ENCODE data around the gene PHF19.

The PHF19 gene

GRCh38 chr9:120892748-120893610, 16.0 kb upstream of the PHF19 start:
- DNase-seq (ENCODE audit: low read depth in 2 of 2): no peak

DNA sequence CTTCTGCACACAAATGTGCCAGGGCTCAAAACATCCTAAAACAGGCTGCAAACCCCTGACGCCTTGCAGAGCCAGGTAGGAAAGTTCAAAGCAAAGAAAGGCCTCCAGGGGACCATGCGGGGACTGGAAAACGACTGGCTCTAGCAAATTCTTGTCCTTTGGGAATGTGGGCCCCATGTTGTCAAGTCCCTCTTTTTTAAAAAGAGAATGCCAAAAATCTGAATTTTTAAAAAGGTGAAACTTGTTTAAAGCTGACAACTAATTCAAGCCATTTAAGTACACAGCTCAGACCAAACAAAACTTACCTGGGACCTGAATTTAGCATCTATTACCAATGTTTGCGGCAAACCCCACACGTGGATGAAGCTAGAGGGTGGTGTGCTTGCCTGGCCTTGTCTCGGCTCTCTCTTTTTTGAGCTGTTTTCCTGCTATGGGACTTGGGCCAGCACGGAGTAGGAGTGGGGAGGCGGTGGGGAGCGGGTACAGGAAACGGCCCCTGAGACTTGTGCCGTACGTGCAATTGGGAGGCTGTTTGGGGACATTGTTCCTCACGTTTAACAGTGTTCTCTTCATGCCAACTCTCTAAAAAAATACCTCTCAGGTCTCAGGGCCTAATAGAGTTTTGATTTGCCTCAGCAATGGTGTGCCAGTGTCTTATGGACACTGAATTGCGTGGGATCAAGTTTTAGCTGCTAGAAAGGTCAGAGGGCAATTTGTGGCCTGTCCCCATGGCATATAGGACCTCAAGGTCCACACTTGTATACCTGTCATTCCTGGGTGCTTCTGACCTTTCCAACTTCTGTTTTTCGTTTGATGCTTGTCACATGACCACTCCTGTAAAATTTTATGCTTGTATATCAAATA, 15.1 kb upstream of the PHF19 start:
- no peak for DNase-seq (ENCODE audit: low read depth in 2 of 2)

DNA sequence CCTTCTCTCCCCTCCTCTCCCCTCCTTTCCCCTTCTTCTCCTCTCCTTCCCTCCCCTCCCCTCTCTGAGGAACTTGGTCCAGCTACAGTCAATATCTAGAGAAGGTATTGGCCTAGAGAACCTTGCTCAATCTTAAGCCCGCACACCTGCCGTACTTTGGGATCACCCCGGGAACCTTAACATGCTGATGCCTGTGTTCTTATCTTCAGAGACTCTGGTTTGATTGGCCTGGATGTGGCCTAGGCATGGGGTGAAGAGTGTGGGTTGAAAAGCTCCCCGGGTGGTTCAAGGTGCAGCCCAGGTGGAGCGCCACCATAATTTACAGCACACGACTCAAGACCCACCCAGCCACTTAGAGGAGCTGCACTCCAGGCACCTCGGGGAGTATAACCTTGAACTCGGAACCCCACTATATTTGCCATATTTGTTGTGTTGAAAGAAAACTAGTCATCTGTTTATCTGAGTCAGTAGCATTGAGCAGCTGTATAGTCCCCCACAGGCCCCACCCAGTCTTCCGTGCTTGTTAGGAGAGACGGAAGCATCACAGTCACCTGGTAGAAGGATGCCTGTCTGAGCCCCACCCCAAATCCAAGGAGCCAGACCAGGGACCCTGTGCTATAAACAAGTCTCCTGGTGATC, 14.4 kb upstream of the PHF19 start:
- DNase-seq (ENCODE audit: low read depth in 2 of 2): no peak

GRCh38 chr9:120890320-120891244, 13.6 kb upstream of the PHF19 start:
- DNase-seq (ENCODE audit: low read depth in 2 of 2): no peak

DNA sequence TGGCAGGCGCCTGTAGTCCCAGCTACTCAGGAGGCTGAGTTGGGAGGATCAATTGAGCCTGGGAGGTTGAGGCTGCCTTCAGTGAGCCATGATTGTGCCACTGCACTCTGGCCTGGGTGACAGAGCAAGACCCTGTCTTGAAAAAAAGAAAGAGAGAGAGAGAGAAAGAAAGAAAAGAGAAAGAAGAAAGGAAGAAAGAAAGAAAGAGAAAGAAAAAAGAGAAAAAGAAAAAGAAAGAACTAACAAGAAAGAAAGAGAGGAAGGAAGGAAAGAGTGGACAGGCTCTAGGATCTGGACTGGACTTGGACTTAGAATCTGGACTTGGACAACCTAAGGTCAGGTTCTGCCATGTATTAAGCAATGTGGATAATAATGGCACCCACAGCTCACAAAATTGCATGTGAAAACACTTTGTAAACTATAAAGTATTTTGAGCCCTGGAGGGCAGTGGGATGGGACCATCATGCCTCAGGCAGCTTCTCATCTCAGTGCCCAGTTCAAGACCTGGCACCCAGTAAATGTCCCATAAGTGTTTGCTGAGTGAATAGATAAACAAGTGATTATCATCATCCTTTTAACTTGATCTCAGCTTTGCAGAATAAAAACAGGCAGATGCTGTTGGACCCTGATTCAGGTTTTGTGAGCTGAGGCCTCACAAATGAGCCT, 12.8 kb upstream of the PHF19 start:
- DNase-seq (ENCODE audit: low read depth in 2 of 2): no peak

- no peak for DNase-seq (ENCODE audit: low read depth in 2 of 2)
Observed at GRCh38 chr9:120888626-120889025, 11.6 kb upstream of the PHF19 start.

DNA sequence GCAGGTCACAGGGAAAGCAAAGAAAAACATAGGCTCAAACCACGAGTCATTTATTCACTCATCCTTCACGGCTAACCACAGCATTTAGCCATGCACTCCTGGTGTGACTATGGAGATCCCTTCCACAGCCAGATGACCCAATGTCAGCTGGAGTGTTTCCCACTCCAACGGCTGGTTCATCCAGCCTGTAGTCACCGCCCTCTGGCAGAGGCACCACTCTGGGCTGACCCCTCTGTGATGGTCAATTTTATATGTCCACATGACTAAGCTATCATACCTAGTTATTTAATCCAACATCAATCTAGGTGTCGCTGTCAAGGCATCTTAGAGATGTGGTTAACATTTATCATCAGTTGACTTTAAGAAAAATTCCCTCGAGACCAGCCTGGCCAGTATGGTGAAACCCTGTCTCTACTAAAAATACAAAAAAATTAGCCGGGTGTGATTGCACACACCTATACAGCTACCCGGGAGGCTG, 9.5 kb upstream of the PHF19 start:
- no peak for DNase-seq (ENCODE audit: low read depth in 2 of 2)

GRCh38 chr9:120885958-120886357, 9.0 kb upstream of the PHF19 start:
- no peak for DNase-seq (ENCODE audit: low read depth in 2 of 2)

DNA sequence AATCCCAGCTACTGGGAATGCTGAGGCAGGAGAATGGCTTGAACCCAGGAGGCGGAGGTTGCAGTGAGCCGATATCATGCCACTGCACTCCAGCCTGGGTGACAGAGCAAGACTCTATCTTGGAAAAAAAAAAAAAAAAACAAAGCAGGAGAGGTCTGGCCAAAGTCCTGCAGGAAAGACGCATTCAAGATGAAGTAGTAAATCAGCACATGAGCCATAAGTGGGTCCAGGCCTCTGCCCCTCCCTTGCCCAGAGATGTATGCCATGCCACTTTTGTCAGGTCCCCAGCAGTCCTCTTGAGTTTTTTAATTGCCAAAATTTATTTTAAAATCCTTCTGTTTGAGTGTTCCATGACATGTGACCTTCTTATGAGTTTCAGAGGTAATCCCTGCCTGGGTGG, 8.5 kb upstream of the PHF19 start:
- no peak for DNase-seq (ENCODE audit: low read depth in 2 of 2)

DNA sequence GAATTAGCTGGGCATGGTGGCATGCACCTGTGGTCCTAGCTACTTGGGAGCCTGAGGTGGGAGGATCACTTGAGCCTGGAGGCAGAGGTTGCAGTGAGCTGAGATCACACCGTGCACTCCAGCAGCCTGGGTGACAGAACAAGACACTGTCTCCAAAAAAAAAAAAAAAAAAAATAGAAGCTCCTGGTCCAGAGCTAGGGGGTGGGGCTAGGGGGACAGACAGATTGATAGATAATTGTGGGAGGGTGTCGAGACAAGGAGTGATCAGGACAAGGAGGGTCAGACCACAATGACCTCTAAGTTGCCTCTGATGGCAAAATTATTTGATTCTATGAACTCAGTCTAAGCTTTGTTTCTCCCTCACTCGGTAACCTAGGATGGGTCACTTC, 6.6 kb upstream of the PHF19 start:
- no peak for DNase-seq (ENCODE audit: low read depth in 2 of 2)

- DNase-seq (ENCODE audit: low read depth in 2 of 2): no peak
Observed at GRCh38 chr9:120882935-120883607, 6.1 kb upstream of the PHF19 start.

DNA sequence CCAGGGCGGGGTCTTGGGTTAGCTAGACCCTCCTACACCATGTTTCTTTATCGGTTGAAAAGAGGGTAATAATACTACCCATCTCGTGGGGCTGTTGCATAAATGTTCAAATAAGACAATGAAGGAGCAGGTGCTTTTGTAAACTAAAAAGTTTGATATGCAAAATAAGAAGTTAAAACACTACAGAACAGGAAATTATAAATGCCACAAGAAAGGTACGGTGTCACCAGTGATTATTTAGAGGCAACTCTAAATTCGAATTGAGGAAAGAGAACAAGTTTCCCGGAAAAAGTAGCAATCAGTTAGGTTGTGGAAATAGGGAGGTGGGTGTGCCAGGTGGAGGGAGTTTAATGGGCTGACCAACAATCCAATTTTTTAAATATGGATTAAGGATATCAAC, 2.5 kb upstream of the PHF19 start:
- DNase-seq (ENCODE audit: low read depth in 2 of 2): no peak

DNA sequence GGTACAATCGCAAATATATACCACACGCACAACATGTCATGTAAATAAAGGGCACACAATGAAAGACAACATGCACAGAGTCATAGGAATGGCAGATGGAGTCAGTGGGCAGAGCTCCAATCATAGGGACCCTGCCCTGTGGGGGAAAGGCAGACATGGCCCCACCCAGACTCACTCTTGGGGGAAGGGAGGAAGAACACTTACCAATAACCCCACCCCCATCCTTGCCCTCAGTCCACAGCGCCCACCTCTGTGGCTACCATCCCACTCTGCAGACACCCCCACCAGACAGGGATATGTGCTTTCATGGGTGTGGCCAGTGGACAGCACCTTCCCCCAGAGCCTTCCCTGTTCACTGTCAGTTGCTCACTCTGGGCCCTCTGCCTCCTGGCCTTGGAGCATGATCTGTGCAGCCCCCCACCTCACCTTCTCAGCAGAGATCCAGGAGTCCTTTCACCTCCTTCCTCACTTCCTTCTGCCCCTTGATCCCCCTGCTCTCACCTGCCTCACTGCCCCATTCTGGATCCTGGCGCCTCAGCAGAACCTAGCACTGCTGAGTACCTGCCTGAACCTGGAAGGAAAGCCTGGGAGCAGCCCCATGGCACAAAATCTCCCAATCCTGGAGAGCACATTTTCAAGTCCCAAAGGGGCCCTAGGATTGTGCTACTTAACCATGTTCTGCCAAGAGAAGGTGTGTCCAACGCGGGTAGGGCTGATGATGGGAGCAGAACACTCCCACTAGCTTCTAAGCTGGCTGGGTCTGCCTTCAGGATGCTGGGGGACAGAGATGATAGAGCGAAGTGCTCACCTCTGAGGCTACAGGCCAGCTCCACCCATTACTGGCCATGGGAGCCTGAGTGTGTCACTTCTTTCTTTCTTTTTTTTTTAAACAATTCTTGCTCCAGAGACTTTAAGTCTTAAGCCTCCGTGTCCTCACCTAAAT, 1.5 kb upstream of the PHF19 start:
- DNase-seq (ENCODE audit: low read depth in 2 of 2): no peak

DNA sequence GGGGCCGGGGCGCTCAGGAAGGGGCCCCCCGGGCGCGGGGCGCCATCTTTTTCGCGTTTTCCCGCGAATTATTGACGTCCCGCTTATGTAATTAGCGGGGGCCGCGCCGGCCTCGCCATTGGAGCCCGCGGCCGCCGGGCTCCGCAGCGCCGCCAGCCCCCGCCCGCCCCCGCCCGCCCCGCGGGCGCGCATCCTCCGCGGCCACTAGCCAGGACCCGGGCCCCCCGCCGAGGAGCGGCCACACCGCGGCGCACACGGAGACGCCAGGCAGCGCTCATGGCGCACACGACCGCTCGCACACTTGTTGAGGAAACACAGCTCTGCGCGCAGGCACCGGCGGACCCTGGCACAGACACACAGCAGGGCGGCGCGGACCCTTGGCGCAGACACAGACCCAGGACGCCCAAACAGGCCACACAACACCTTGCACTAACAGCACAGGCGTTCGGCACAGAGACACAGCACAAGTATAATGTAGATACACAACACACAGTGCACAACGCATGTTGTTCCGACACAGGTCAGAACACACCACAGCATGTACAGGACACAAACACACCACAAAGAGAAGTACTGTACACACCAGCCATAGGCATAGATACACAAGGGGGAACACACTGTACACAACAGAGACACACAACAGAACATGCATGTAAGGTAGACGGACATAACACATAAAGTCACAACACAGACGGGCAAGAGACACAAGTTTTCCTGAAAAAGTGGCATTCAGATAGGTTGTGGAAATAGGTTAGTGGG, 467 bp upstream of the PHF19 start:
- DNase-seq (ENCODE audit: low read depth in 2 of 2): peak in 1 of 2 donors; percentile 29

DNA sequence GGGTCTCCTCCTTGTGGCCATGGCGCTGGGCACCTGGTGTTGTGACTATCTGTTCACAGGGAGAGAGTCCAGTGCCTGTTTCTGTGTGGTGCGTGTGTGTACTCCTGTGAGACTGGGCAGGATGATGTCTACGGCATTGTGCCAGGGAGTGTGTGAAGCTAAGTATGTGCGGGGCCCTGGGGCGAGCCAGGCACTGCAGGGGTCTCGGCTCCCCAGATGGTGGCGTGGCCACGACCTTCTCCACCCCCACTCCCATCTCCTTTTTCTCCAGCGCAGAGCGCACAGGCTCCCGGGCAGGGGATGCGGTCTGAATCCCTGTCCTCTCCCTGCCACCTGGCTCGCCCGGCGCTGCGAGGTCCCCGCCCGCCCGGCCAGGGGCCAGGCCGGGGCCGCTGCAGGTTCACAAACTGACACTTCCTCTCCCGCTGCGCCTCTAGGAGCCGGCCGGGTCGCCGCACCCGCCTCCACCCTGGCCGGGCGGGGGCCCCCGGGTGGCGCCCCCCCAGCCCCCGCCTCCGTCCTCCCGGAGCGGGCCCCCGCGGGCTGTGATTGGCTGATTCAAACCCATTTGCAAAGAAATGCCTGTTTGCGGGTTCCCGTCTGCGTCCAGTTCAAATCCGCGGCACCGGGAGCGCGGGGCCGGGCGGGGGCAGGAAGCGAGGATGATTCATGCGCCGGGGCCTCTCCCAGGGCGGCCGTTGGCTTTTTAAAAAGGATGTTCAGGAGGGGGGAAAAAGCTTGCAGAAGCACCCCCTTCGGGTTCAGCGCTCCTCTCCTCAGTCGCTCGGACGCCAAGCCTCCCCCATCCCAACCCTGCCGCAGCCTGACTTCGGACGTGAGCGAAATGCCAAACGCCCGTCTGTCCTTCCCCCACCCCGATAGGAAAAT, 790 bp downstream of the PHF19 start:
- peak; percentile 65 to 68 for DNase-seq (ENCODE audit: low read depth in 2 of 2)

- no peak for DNase-seq (ENCODE audit: low read depth in 2 of 2)
Observed at GRCh38 chr9:120875643-120875953, 1.4 kb downstream of the PHF19 start.

GRCh38 chr9:120875195-120875565, 1.8 kb downstream of the PHF19 start:
- DNase-seq (ENCODE audit: low read depth in 2 of 2): no peak

All from activated CD8-positive, alpha-beta memory T cell treated with anti-CD3 and anti-CD28 coated beads for 4 hours (primary cell).